ENCODE measurements around the gene SMIM7. TPM values are rescaled to one million over a fixed set of nuclear protein-coding genes. Genes with fewer than 3 reads are reported as not detected.

The SMIM7 gene
- total RNA-seq, 1 donor, result 68.7 TPM

- DNase-seq (ENCODE audit: low read depth), result no peak
- no peak for TF ChIP-seq CTCF (IDR thresholded peaks at IDR 0.05; ENCODE audit: insufficient read depth, low read depth, low read length)
- no peak overlapping the region for H3K4me3 ChIP-seq (ENCODE audit: low read depth, low read length)
Observed at GRCh38 chr19:16618248-16618647, 41.7 kb downstream of the SMIM7 start.

- DNase-seq (ENCODE audit: low read depth), result no peak
- TF ChIP-seq CTCF (IDR thresholded peaks at IDR 0.05; ENCODE audit: insufficient read depth, low read depth, low read length), result no peak
- no peak overlapping the region for H3K4me3 ChIP-seq (ENCODE audit: low read depth, low read length)
Observed at GRCh38 chr19:16615808-16616207, 44.1 kb downstream of the SMIM7 start.

- H3K4me3 ChIP-seq (ENCODE audit: low read depth, low read length), result no peak overlapping the region
- TF ChIP-seq CTCF (IDR thresholded peaks at IDR 0.05; ENCODE audit: insufficient read depth, low read depth, low read length), result no peak
- DNase-seq (ENCODE audit: low read depth), result no peak
Observed at GRCh38 chr19:16614941-16615340, 45.0 kb downstream of the SMIM7 start.

- H3K4me3 ChIP-seq (ENCODE audit: low read depth, low read length), result no peak overlapping the region
- no peak for DNase-seq (ENCODE audit: low read depth)
- no peak for TF ChIP-seq CTCF (IDR thresholded peaks at IDR 0.05; ENCODE audit: insufficient read depth, low read depth, low read length)
Observed at GRCh38 chr19:16613841-16614240, 46.1 kb downstream of the SMIM7 start.

GRCh38 chr19:16612636-16613035, 47.3 kb downstream of the SMIM7 start:
- TF ChIP-seq CTCF (IDR thresholded peaks at IDR 0.05; ENCODE audit: insufficient read depth, low read depth, low read length), result no peak
- H3K4me3 ChIP-seq (ENCODE audit: low read depth, low read length), result no peak overlapping the region
- peak; percentile 71 for DNase-seq (ENCODE audit: low read depth)

- H3K4me3 ChIP-seq (ENCODE audit: low read depth, low read length), result no peak overlapping the region
- DNase-seq (ENCODE audit: low read depth), result no peak
- TF ChIP-seq CTCF (IDR thresholded peaks at IDR 0.05; ENCODE audit: insufficient read depth, low read depth, low read length), result no peak
Observed at GRCh38 chr19:16611121-16611520, 48.8 kb downstream of the SMIM7 start.

GRCh38 chr19:16609511-16610200, 50.3 kb downstream of the SMIM7 start:
- H3K4me3 ChIP-seq (ENCODE audit: low read depth, low read length), result no peak overlapping the region
- DNase-seq (ENCODE audit: low read depth), result peak; percentile 48
- TF ChIP-seq CTCF (IDR thresholded peaks at IDR 0.05; ENCODE audit: insufficient read depth, low read depth, low read length), result no peak

Measured in fibroblast of villous mesenchyme (primary cell).